H1 (cell line): ENCODE data around the gene RANBP17. TPM values are rescaled to one million over a fixed set of nuclear protein-coding genes. Genes with fewer than 3 reads are reported as not detected.

Experiments used
- CTCF ChIA-PET: fragments of 300-600 bp; sonication (Branson Sonifier 250); formaldehyde crosslinking; loops from one replicate; lab custom pipeline; 2021; ENCODE audit not compliant: partially characterized antibody; lab: Charles Lee
- POLR2A ChIA-PET: fragments of 300-600 bp; sonication (Branson Sonifier 250); formaldehyde crosslinking; loops from one replicate; lab custom pipeline; 2021; ENCODE audit warnings: inconsistent platforms; ENCODE audit not compliant: partially characterized antibody; lab: Charles Lee
- DNase-seq, 2 experiments: peaks; one replicate each; pipeline versions ENCODE4 v3.0.0 to v3.0.0-alpha.2; 2010 to 2022; ENCODE audit warnings: low spot score in 2 of 2, low read depth in 1 of 2, mixed read lengths in 1 of 2
- FAIRE-seq: peaks from 2 replicates; lab custom pipeline; 2011; peaks lifted over from hg19 to GRCh38; lab: Jason Lieb, UNC
- H2AFZ ChIP-seq: 2 replicates; pipeline ENCODE4 v1.8.1; 2012; ENCODE audit warnings: low read length, inconsistent platforms
- H2AK5ac ChIP-seq: 2 replicates; pipeline ENCODE4 v1.6.1; 2013; ENCODE audit warnings: low read depth, low read length
- H2BK120ac ChIP-seq: replicated peaks from 2 replicates; pipeline ENCODE3; 2013; ENCODE audit warnings: low read depth, low read length, inconsistent platforms
- H2BK12ac ChIP-seq: 2 replicates; pipeline ENCODE4 v1.6.1; 2013; ENCODE audit warnings: low read depth, low read length
- H2BK15ac ChIP-seq: 2 replicates; pipeline ENCODE4 v1.6.1; 2013; ENCODE audit warnings: low read length
- H2BK20ac ChIP-seq: 2 replicates; pipeline ENCODE4 v1.6.1; 2013; ENCODE audit warnings: low read length
- H2BK5ac ChIP-seq: 2 replicates; pipeline ENCODE4 v1.6.1; 2013; ENCODE audit warnings: low read depth, low read length
- H3K14ac ChIP-seq: 2 replicates; pipeline ENCODE4 v1.6.1; 2013; ENCODE audit warnings: inconsistent platforms; ENCODE audit not compliant: insufficient read length
- H3K18ac ChIP-seq: 2 replicates; pipeline ENCODE4 v1.6.1; 2013; ENCODE audit warnings: low read length; ENCODE audit errors: extremely low read depth
- H3K23ac ChIP-seq: 2 replicates; pipeline ENCODE4 v1.6.1; 2013; ENCODE audit warnings: inconsistent platforms; ENCODE audit not compliant: insufficient read length
- H3K23me2 ChIP-seq: 2 replicates; pipeline ENCODE4 v1.6.1; 2013; ENCODE audit warnings: low read depth, low read length
- H3K27ac ChIP-seq: 2 replicates; pipeline ENCODE4 v1.6.1; 2011; ENCODE audit warnings: low read depth, low read length, inconsistent platforms
- H3K27me3 ChIP-seq, 4 experiments: replicated peaks in 1 of 4; 1 replicate in 1 of 4; 2 replicates in 3 of 4; pipeline versions ENCODE4 v1.6.1 to v1.8.1; 2011 to 2013; ENCODE audit warnings: low read length in 3 of 4, mild to moderate bottlenecking in 3 of 4, inconsistent platforms in 2 of 4, mixed read lengths in 2 of 4, moderate library complexity in 1 of 4; ENCODE audit not compliant: control insufficient read depth in 3 of 4, insufficient read depth in 3 of 4; ENCODE audit errors: extremely low read depth in 1 of 4
- H3K36me3 ChIP-seq, 4 experiments: 2 replicates each; pipeline versions ENCODE4 v1.6.1 to v1.8.1; 2011 to 2013; ENCODE audit warnings: mild to moderate bottlenecking in 4 of 4, low read length in 3 of 4, moderate library complexity in 2 of 4, control low read depth in 1 of 4, inconsistent platforms in 1 of 4; ENCODE audit not compliant: insufficient read depth in 4 of 4, control insufficient read depth in 2 of 4
- H3K4ac ChIP-seq: replicated peaks from 2 replicates; pipeline ENCODE3; 2013; ENCODE audit warnings: low read length, low read depth, mixed read lengths, inconsistent platforms; ENCODE audit not compliant: insufficient read length
- H3K4me1 ChIP-seq, 4 experiments: replicated peaks in 1 of 4; 1 replicate in 1 of 4; 2 replicates in 3 of 4; pipeline versions ENCODE4 v1.6.1 to v1.8.1; 2011 to 2013; ENCODE audit warnings: low read length in 3 of 4, inconsistent platforms in 2 of 4, mixed read lengths in 1 of 4; ENCODE audit not compliant: insufficient read depth in 4 of 4, control insufficient read depth in 3 of 4
- H3K4me2 ChIP-seq, 2 experiments: 2 replicates each; pipeline versions ENCODE4 v1.6.1 to v1.8.1; 2011 to 2013; ENCODE audit warnings: low read depth in 2 of 2, low read length in 2 of 2, control low read depth in 1 of 2, inconsistent platforms in 1 of 2, mild to moderate bottlenecking in 1 of 2; ENCODE audit not compliant: insufficient read depth in 1 of 2
- H3K4me3 ChIP-seq, 4 experiments: fragments of 200-600, 300-600 bp in 1 of 4; sonication (generic), shearing (Covaris generic), sonication (Bioruptor Twin) in 1 of 4; 2 replicates each; pipeline versions ENCODE4 v1.5.1 to v1.8.1; 2011 to 2016; ENCODE audit warnings: low read length in 4 of 4, low read depth in 3 of 4, control low read depth in 2 of 4, inconsistent platforms in 2 of 4, mild to moderate bottlenecking in 2 of 4, mixed read lengths in 1 of 4, moderate library complexity in 1 of 4; ENCODE audit not compliant: insufficient read depth in 2 of 4; ENCODE audit errors: extremely low read depth in 1 of 4
- H3K56ac ChIP-seq: replicated peaks from 2 replicates; pipeline ENCODE3; 2013; ENCODE audit warnings: low read depth, mild to moderate bottlenecking, mixed read lengths, low read length, inconsistent platforms; ENCODE audit not compliant: insufficient read length
- H3K79me1 ChIP-seq: 2 replicates; pipeline ENCODE4 v1.6.1; 2013; ENCODE audit warnings: low read depth, low read length, control low read depth
- H3K79me2 ChIP-seq, 2 experiments: 2 replicates each; pipeline versions ENCODE4 v1.6.1 to v1.8.1; 2012 to 2013; ENCODE audit warnings: low read length in 2 of 2, mild to moderate bottlenecking in 2 of 2, inconsistent platforms in 1 of 2; ENCODE audit not compliant: insufficient read depth in 2 of 2, control insufficient read depth in 1 of 2
- H3K9ac ChIP-seq, 4 experiments: replicated peaks in 1 of 4; 1 replicate in 1 of 4; 2 replicates in 3 of 4; pipeline versions ENCODE4 v1.6.1 to v1.8.1; 2011 to 2013; ENCODE audit warnings: low read depth in 3 of 4, low read length in 3 of 4, control low read depth in 2 of 4, mild to moderate bottlenecking in 2 of 4, moderate library complexity in 2 of 4, inconsistent platforms in 1 of 4; ENCODE audit errors: extremely low read depth in 1 of 4
- H3K9me3 ChIP-seq, 2 experiments: 2 replicates each; pipeline versions ENCODE4 v1.6.1 to v1.8.1; 2012 to 2013; ENCODE audit warnings: mild to moderate bottlenecking in 2 of 2, moderate library complexity in 2 of 2, control low read depth in 1 of 2, inconsistent platforms in 1 of 2, low read depth in 1 of 2, low read length in 1 of 2, mixed read lengths in 1 of 2; ENCODE audit not compliant: insufficient read depth in 2 of 2
- H4K20me1 ChIP-seq, 2 experiments: replicated peaks in 1 of 2; 2 replicates each; pipeline versions ENCODE3 to v1.8.1; 2011 to 2013; ENCODE audit warnings: inconsistent platforms in 2 of 2, low read length in 2 of 2, mild to moderate bottlenecking in 1 of 2; ENCODE audit not compliant: insufficient read depth in 2 of 2, control insufficient read depth in 1 of 2
- H4K5ac ChIP-seq: 2 replicates; pipeline ENCODE4 v1.6.1; 2013; ENCODE audit warnings: low read length, low read depth, mixed read lengths, inconsistent platforms; ENCODE audit not compliant: insufficient read length
- H4K8ac ChIP-seq: 2 replicates; pipeline ENCODE4 v1.8.0; 2013; ENCODE audit warnings: mild to moderate bottlenecking, moderate library complexity, low read length, inconsistent platforms; ENCODE audit not compliant: insufficient read depth; ENCODE audit errors: extremely low read depth
- H4K91ac ChIP-seq: replicated peaks from 2 replicates; pipeline ENCODE3; 2013; ENCODE audit warnings: low read length, mixed read lengths, inconsistent platforms; ENCODE audit not compliant: insufficient read length
- MAX ChIP-seq: IDR thresholded peaks from 2 replicates; pipeline ENCODE4 v1.6.1; 2012; ENCODE audit warnings: inconsistent platforms
- SUZ12 ChIP-seq: fragments of 200-600 bp; sonication (generic); IDR thresholded peaks from 2 replicates; pipeline ENCODE4 v1.6.1; 2012; ENCODE audit warnings: mild to moderate bottlenecking, inconsistent platforms, low read length, moderate library complexity, mixed read lengths
- WGBS, 2 experiments: shearing (Covaris generic) in 1 of 2; methylation state at CpG; one replicate each; pipeline versions ENCODE4 v1.1.6 to v1.1.7; 2013 to 2015; ENCODE audit warnings: low lambda C conversion rate in 2 of 2, mixed read lengths in 2 of 2, inconsistent platforms in 1 of 2, low coverage in 1 of 2, missing lambda C conversion rate in 1 of 2; ENCODE audit not compliant: insufficient replicate concordance in 2 of 2, insufficient coverage in 1 of 2, insufficient read length in 1 of 2; ENCODE audit errors: extremely low coverage in 1 of 2, missing lambda C conversion rate in 1 of 2; 5-methylcytosine and 5-hydroxymethylcytosine counted together
- polyA plus RNA-seq, 7 experiments: library from polyadenylated mRNA; depleted of rRNA in 3 of 7; stranded (reverse) in 5 of 7; unstranded in 2 of 7; fragments of >200 nt in 5 of 7; fragments of 200-250 nt in 2 of 7; gene quantifications; 1 replicate in 5 of 7; 2 replicates in 1 of 7; 4 replicates in 1 of 7; pipeline versions ENCODE4 v1.2.1 to v1.2.3, GENCODE V29; 2011 to 2013; ENCODE audit warnings: missing spikeins in 2 of 7, mixed read lengths in 2 of 7
- total RNA-seq: library from RNA; stranded (reverse); fragmentation: NEBNext Ultra II Directional; extraction: Animal tissue kit (Norgen Biotek cat#: 25700); gene quantifications from 2 replicates; pipeline ENCODE4 v1.2.1, GENCODE V29; 2021
- TF ChIP-seq, protein P1 (sequence below): IDR thresholded peaks from 2 replicates; pipeline ENCODE4 v1.6.1; 2012; ENCODE audit warnings: inconsistent platforms

Gene RANBP17
- total and polyA plus RNA-seq, 2 of the 8 experiments (the other 6 are each of a cell fraction or from before 2014, with no cell fraction given), result 8.6 to 21.3 TPM

- Histone ChIP-seq H4K91ac (no peak overlapping the region), H2BK120ac (no peak overlapping the region), H3K23ac (no peak overlapping the region), H4K8ac (no peak overlapping the region), H3K36me3 (no peaks in the 10 kb centered on the region), H2AK5ac (no peak overlapping the region), H3K18ac (no peak overlapping the region), H3K4ac (no peak overlapping the region), H3K4me1 (no peaks in the 10 kb centered on the region), H3K23me2 (no peaks in the 10 kb centered on the region), H2BK12ac (no peak overlapping the region), H3K9me3 (no peaks in the 10 kb centered on the region), H2AFZ (no peak overlapping the region), H3K79me2 (no peaks in the 10 kb centered on the region), H3K4me3 (no peak overlapping the region), H3K9ac (no peak overlapping the region), H3K27me3 (no peaks in the 10 kb centered on the region), H2BK20ac (no peak overlapping the region), H3K27ac (no peak overlapping the region), H3K56ac (no peak overlapping the region), H3K79me1 (no peaks in the 10 kb centered on the region), H4K20me1 (no peaks in the 10 kb centered on the region), H3K14ac (no peak overlapping the region), H2BK5ac (no peak overlapping the region), H4K5ac (no peak overlapping the region), H3K4me2 (no peak overlapping the region), H2BK15ac (no peak overlapping the region)
- POLR2A ChIA-PET, result no interaction called here
- DNase-seq (no peak), FAIRE-seq (no peak)
- CTCF ChIA-PET, result no interaction called here
- WGBS, 2 experiments, result 100% methylated on average over 1 of the region's 1 CpG; no CpG with 5 or more reads in 1 of the 2 experiments
- TF ChIP-seq SUZ12, result no peak
- TF ChIP-seq, protein P1, sequence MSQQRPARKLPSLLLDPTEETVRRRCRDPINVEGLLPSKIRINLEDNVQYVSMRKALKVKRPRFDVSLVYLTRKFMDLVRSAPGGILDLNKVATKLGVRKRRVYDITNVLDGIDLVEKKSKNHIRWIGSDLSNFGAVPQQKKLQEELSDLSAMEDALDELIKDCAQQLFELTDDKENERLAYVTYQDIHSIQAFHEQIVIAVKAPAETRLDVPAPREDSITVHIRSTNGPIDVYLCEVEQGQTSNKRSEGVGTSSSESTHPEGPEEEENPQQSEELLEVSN, result no peak
- TF ChIP-seq MAX, result no peak
Measured at GRCh38 chr5:171258737-171259415, 397.1 kb downstream of the RANBP17 start.
